ENCODE measurements around the gene GMDS. TPM values are rescaled to one million over a fixed set of nuclear protein-coding genes. Genes with fewer than 3 reads are reported as not detected.

The GMDS gene
- total RNA-seq, 2 donors from 2014 or later, result 18.2 to 20.5 TPM

DNA sequence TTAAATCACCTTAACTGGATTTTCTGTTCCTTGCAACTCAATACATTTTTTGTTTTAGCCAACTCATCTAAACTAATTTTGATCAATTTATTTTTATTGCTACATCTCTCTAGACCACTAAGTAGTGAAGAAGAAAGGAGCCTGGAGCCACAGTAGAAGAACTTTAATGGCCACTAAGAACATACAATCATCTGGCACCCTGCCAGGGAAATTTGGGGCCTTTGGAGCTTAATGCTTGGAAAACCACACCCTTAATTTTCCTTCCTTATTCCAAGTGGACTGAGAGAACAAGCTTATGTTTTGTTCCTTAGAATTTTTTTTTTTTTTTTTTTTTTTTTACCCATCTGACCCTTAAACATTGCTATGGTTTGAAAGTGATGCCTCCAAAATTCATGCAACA, 12.0 kb upstream of the GMDS start:
- ATAC-seq (no peak), DNase-seq (no peak)
- H3K9me3 ChIP-seq (ENCODE audit: control insufficient read depth, low read length, poor library complexity, severe bottlenecking), result no peaks in the 10 kb centered on the region
- Mint-ChIP-seq H3K4me1 (peaks cover 9% of the 10 kb centered on the region), H3K27me3 (no peaks in the 10 kb centered on the region), H3K27ac (no peak overlapping the region), H3K4me3 (no peak overlapping the region), H3K36me3 (ENCODE audit: low read depth) (peaks cover 15% of the 10 kb centered on the region)

GRCh38 chr6:2254747-2255146, 9.3 kb upstream of the GMDS start:
- Mint-ChIP-seq H3K27ac (no peak overlapping the region), H3K4me1 (peaks cover 5% of the 10 kb centered on the region), H3K36me3 (ENCODE audit: low read depth) (peaks cover 15% of the 10 kb centered on the region), H3K4me3 (no peak overlapping the region), H3K27me3 (no peaks in the 10 kb centered on the region)
- H3K9me3 ChIP-seq (ENCODE audit: control insufficient read depth, low read length, poor library complexity, severe bottlenecking), result no peaks in the 10 kb centered on the region
- ATAC-seq (no peak), DNase-seq (no peak)

GRCh38 chr6:2249126-2249525, 3.7 kb upstream of the GMDS start:
- H3K9me3 ChIP-seq (ENCODE audit: control insufficient read depth, low read length, poor library complexity, severe bottlenecking), result no peaks in the 10 kb centered on the region
- Mint-ChIP-seq H3K27ac (no peak overlapping the region), H3K36me3 (ENCODE audit: low read depth) (peaks cover 8% of the 10 kb centered on the region), H3K4me3 (no peak overlapping the region), H3K4me1 (peaks cover 27% of the 10 kb centered on the region), H3K27me3 (no peaks in the 10 kb centered on the region)
- no peak for ATAC-seq
- DNase-seq, result no peak

GRCh38 chr6:2247664-2248063, 2.3 kb upstream of the GMDS start:
- DNase-seq (no peak), ATAC-seq (no peak)
- no peaks in the 10 kb centered on the region for H3K9me3 ChIP-seq (ENCODE audit: control insufficient read depth, low read length, poor library complexity, severe bottlenecking)
- Mint-ChIP-seq H3K4me1 (peaks cover 34% of the 10 kb centered on the region), H3K27ac (peak overlapping the region; percentile 94), H3K27me3 (no peaks in the 10 kb centered on the region), H3K36me3 (ENCODE audit: low read depth) (peaks cover 5% of the 10 kb centered on the region), H3K4me3 (peak overlapping the region; percentile 39)

DNA sequence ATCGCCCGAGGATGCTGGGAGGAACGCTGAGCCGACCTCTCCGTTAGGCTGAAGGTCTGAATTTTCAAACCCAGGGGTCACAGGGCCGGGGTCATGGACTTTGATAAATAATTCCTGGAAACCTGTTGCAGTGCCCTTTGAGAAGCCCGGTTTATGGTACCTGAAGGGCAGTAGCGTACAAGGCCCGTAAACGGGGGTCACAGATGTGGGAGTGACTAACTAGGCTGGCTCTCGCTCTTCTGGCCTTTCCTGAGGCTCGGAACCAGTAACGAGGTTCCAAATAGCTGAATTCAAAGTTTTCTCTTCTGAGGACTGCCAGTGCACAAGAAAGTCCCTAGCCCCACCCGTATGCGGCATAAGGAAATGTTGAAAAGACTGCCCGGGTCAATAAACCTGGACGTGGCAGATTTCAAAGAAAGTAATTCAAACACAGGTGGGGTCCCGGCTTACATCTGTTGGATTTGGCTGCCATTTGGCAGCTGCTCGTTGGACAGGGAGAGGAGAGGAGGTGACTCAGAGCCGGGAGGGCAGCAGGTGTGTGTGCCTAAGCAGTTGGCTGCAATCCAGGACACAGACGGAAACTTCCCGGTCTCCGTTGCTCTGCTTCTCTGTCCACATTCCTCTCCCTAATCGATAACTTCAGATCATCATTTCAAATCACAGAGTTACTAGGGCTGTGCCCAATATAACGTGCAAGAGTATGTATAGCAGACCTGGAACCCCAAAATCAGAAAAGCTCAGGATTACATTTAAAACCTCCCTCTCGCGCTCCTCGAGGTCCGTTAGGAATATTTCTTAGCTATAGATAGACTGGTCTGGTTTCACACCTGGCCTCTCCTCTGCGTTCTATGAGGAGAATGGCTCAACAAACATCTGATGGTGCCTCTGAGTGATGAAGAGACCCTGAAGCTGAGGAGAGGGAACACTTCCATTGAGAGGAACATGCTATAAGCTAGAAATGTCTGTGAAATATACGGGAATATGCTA, 765 bp upstream of the GMDS start:
- peak overlapping the region; percentile 89 for H3K4me3 Mint-ChIP-seq
- peak overlapping the region; percentile 94 for H3K27ac Mint-ChIP-seq
- no peaks in the 10 kb centered on the region for H3K27me3 Mint-ChIP-seq
- DNase-seq, result peak in 2 of 3 donors; percentile 26 to 34
- H3K36me3 Mint-ChIP-seq (ENCODE audit: low read depth), result peaks cover 5% of the 10 kb centered on the region
- ATAC-seq, result no peak
- H3K9me3 ChIP-seq (ENCODE audit: control insufficient read depth, low read length, poor library complexity, severe bottlenecking), result no peaks in the 10 kb centered on the region
- H3K4me1 Mint-ChIP-seq, result peaks cover 37% of the 10 kb centered on the region

DNA sequence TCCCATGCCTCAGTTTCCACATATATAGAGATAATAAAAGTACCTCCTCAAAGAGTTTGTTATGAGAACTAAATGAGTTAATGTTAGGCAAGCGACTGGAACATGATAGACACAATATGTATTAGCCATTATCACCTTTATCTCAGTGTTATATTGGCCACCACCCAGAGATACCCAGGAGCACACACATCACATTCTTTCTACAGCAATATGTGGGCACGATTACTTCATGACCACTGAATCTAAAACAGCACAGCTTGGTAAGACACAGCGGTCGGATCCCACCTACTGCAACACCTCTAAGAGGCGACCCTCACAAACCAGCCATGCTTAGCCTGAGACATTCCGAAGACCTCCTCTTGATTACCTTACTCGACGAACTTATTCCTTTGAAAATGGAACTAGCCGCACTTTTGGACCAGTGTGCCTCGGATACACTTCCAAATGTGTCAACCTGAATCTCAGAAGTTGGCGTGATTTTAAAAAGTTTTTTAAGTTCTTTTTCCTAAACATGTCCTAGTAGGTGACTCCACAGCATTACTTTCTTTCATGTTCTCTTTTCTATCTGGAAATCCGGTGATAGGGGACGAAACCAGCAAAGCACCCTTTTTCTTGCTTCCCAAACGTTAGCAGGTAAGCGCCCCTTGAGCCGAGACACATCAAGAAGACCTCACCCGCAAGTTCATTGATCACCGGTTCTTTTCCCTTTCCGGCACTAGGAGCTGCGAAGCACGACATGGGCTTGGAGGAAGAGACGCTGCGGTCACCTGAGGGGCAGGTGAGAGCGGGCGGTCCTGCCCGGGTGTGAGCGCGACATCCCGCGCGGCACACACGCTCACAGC, 923 bp downstream of the GMDS start:
- no peaks in the 10 kb centered on the region for H3K27me3 Mint-ChIP-seq
- H3K4me1 Mint-ChIP-seq, result peaks cover 40% of the 10 kb centered on the region
- peak overlapping the region; percentile 89 for H3K4me3 Mint-ChIP-seq
- H3K9me3 ChIP-seq (ENCODE audit: control insufficient read depth, low read length, poor library complexity, severe bottlenecking), result no peaks in the 10 kb centered on the region
- ATAC-seq, result no peak
- DNase-seq, result no peak
- peak overlapping the region; percentile 80 for H3K27ac Mint-ChIP-seq
- peaks cover 5% of the 10 kb centered on the region for H3K36me3 Mint-ChIP-seq (ENCODE audit: low read depth)

- peaks cover 2% of the 10 kb centered on the region for H3K36me3 Mint-ChIP-seq (ENCODE audit: low read depth)
Measured at GRCh38 chr6:2242311-2242710, 3.1 kb downstream of the GMDS start.

GRCh38 chr6:2240961-2241360, 4.4 kb downstream of the GMDS start:
- Mint-ChIP-seq H3K27me3 (no peaks in the 10 kb centered on the region), H3K36me3 (ENCODE audit: low read depth) (peaks cover 2% of the 10 kb centered on the region), H3K27ac (no peak overlapping the region), H3K4me3 (no peak overlapping the region), H3K4me1 (peaks cover 29% of the 10 kb centered on the region)
- DNase-seq (no peak), ATAC-seq (no peak)
- no peaks in the 10 kb centered on the region for H3K9me3 ChIP-seq (ENCODE audit: control insufficient read depth, low read length, poor library complexity, severe bottlenecking)

More at GRCh38 chr6:2242311-2242710, 3.1 kb downstream of the GMDS start:
- Mint-ChIP-seq H3K27ac (no peak overlapping the region), H3K4me1 (peaks cover 33% of the 10 kb centered on the region), H3K27me3 (no peaks in the 10 kb centered on the region), H3K4me3 (no peak overlapping the region)
- DNase-seq (no peak), ATAC-seq (no peak)
- no peaks in the 10 kb centered on the region for H3K9me3 ChIP-seq (ENCODE audit: control insufficient read depth, low read length, poor library complexity, severe bottlenecking)

GRCh38 chr6:2237001-2237400, 8.4 kb downstream of the GMDS start:
- Mint-ChIP-seq H3K4me1 (peaks cover 22% of the 10 kb centered on the region), H3K27me3 (no peaks in the 10 kb centered on the region), H3K36me3 (ENCODE audit: low read depth) (peaks cover 2% of the 10 kb centered on the region), H3K4me3 (no peak overlapping the region), H3K27ac (no peak overlapping the region)
- DNase-seq (no peak), ATAC-seq (no peak)
- H3K9me3 ChIP-seq (ENCODE audit: control insufficient read depth, low read length, poor library complexity, severe bottlenecking), result no peaks in the 10 kb centered on the region

GRCh38 chr6:2235777-2236495, 9.5 kb downstream of the GMDS start:
- Mint-ChIP-seq H3K4me3 (no peak overlapping the region), H3K27me3 (no peaks in the 10 kb centered on the region), H3K27ac (no peak overlapping the region), H3K36me3 (ENCODE audit: low read depth) (peaks cover 2% of the 10 kb centered on the region), H3K4me1 (peaks cover 25% of the 10 kb centered on the region)
- ATAC-seq (no peak), DNase-seq (no peak)
- H3K9me3 ChIP-seq (ENCODE audit: control insufficient read depth, low read length, poor library complexity, severe bottlenecking), result no peaks in the 10 kb centered on the region

DNA sequence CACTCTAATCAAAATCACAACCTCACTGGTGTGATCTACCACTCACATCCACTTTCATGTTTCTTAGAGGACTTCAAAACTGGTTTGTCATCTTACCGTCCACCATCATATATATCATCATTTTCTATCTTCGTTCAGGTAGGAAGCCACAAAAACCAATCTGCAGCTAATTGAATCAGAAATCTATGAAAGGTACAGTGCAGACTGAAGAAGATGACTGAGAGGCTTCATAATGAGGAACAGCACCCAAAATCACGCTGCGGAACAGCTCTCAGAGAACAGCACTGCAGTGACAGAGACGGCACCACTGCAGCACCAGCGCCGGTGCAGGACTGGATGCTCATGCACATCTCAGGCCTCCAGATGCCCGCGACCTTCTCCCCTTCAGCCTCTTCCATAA, 13.0 kb downstream of the GMDS start:
- no peaks in the 10 kb centered on the region for H3K36me3 Mint-ChIP-seq (ENCODE audit: low read depth)
- no peaks in the 10 kb centered on the region for H3K27me3 Mint-ChIP-seq
- DNase-seq (no peak), ATAC-seq (no peak)
- H3K4me3 Mint-ChIP-seq, result no peak overlapping the region
- peaks cover 21% of the 10 kb centered on the region for H3K4me1 Mint-ChIP-seq
- no peaks in the 10 kb centered on the region for H3K9me3 ChIP-seq (ENCODE audit: control insufficient read depth, low read length, poor library complexity, severe bottlenecking)
- no peak overlapping the region for H3K27ac Mint-ChIP-seq

DNA sequence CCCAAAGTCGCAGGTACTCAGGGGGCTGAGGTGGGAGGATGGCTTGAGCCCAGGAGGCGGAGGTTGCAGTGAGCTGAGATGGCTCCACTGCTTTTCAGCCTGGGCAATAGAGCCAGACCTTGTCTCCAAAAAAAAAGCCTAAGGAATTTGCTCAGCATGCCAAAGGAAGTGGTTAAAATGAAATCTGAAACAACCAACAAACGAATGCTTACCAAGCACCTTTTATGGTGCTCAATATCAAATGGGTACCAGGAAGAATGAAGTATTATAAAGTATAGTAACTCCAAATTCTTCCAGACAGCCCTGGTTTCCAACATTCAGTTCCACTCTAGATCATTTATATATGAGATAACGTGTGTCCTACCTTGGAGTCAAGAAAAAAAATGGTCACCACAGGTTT, 14.0 kb downstream of the GMDS start:
- no peak for ATAC-seq
- Mint-ChIP-seq H3K36me3 (ENCODE audit: low read depth) (no peaks in the 10 kb centered on the region), H3K27ac (no peak overlapping the region)

More for the DNA sequence above, 14.0 kb downstream of the GMDS start:
- H3K9me3 ChIP-seq (ENCODE audit: control insufficient read depth, low read length, poor library complexity, severe bottlenecking), result no peaks in the 10 kb centered on the region
- DNase-seq, result no peak
- Mint-ChIP-seq H3K4me3 (no peak overlapping the region), H3K27me3 (no peaks in the 10 kb centered on the region), H3K4me1 (peaks cover 25% of the 10 kb centered on the region)
